CD4-positive, alpha-beta T cell treated with Interleukin-1 beta for 1 hour (primary cell): Measurements from ENCODE around the gene HOXB6.

Experiments used
- DNase-seq, 2 donors: peaks; one replicate each; pipeline ENCODE4 v3.0.0-alpha.2; 2020 to 2022

Gene HOXB6

DNA sequence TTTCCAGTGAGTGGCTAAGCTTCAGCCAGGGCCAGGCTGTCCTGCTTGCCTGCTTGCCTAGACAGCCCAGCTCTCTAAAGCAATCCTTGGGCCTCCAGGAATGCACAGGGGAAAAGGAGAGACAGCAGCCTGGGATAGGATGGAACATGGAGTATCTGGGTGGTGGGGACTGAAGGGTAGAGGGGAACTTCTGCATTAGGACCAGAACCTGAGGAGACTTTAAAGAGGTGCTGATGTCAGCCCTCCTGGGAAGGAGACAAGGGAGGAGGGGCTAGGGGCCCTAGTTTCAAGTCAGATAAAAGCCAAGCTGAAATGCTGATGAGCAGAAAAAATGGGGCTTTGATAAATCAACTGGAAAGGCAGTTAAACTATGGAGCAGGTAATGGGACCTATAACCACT lies 4.2 kb upstream of the HOXB6 start:
- no peak for DNase-seq

DNA sequence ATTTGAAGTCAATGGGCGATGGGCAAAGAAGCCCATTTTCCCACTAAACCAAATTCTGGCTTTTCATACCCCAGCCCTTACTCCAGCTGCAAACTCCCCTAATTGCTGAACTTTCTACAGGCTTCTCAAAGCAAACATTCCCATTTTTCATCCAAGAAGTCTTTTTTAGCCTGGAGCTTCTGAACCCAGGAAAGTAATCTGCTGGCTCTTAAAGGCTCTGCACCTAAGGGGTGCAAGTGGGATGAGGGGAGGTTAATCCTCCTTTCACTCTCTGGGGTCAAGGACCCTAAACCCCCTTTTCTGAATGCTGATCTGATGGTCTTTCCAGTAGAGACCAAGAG lies 3.7 kb upstream of the HOXB6 start:
- DNase-seq = no peak

DNA sequence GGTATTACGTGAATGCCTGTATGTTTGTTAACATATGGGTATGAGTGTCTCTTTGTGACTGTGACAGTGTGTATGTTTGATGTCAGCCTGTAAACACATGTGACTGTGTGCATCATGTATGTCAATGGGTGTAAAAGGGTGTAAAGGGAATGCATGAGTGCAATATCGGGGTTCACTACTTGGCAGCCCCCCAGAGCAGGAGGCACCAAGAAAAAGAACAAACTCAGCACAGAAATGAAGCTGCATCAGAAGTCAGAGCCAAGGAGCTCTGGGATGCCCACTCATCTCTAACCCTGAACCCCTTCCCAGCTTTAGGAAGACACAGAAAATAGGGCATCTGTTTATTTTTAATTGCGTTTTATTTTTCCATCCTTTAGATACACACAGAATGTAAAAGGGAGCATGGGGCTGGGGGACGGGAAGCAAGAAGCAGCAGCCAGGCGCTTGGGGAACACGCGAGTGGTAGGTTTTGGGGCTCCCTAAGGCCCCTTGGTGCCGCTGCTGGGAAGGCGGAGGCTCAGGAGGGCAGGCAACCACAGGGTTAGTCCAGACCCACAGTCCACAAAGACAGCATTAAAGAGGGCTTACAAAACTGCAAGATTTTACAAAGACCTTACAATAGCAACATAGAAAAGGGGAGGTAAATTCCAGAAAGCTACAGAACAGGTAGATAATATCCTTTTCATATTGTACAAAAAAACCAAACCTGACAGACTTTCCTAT lies 2.3 kb upstream of the HOXB6 start:
- DNase-seq = no peak

- no peak for DNase-seq
Measured at GRCh38 chr17:48605991-48606891, 1.5 kb upstream of the HOXB6 start.

- no peak for DNase-seq
Measured at GRCh38 chr17:48605409-48605919, 678 bp upstream of the HOXB6 start.

DNA sequence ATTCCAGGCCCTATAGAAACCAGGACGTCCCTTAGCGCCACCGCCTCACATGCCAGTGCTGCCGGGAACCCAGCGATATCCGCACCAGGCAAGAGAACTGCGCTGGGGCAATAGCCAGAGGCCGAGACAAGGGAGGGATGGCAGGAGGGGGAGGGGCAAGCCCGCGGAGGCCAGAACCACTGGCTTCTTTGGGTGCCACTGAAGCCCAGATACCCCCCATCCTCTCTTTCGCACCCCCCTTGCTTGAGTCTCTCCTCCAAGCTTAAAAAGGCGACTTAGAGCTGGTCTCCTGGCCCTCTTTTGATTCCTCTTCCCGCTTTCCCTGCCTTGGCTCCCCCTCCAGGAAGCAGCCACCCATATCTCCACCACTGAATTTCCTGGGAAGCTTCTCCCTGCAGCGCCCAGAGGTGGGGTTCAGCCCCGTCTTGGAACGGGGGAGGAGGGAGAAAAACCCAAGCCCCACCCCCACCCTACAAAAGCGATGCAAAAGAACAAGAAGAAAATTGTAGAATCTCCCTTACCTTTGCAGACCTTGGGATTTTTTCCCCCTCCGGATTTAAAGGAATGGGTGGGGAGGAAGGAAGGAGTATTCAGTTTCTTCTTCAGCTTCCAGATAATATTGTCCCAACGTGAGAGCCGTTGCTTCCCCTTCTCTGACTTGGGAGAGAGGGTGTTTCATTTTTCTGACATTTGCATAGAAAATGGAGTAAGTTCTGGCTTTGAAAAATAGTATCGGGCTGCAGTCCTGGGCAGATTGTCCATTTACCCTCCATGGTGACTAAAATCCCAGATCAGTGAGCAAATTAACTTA lies 622 bp downstream of the HOXB6 start:
- DNase-seq = no peak

- DNase-seq = no peak
Measured at GRCh38 chr17:48601539-48602425, 3.0 kb downstream of the HOXB6 start.

DNA sequence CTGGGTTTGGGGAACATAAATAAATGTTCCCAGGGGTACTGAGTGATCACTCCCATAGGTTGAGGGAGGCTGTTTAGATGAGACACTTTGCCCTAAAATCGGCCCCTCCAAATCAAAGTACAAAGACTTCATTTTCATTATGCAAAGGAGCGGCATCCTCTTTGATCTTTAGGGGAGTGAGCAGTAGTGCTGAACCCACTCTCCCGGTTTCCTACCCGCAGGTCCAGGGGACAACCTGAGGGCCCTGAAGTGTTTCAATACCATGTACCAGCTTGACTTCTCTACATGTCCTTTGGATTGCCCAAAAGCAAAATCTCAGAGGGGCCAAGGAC lies 3.6 kb downstream of the HOXB6 start:
- no peak for DNase-seq

GRCh38 chr17:48600244-48601098 lies 4.3 kb downstream of the HOXB6 start:
- no peak for DNase-seq

GRCh38 chr17:48599354-48599753 lies 5.4 kb downstream of the HOXB6 start:
- DNase-seq = no peak

DNA sequence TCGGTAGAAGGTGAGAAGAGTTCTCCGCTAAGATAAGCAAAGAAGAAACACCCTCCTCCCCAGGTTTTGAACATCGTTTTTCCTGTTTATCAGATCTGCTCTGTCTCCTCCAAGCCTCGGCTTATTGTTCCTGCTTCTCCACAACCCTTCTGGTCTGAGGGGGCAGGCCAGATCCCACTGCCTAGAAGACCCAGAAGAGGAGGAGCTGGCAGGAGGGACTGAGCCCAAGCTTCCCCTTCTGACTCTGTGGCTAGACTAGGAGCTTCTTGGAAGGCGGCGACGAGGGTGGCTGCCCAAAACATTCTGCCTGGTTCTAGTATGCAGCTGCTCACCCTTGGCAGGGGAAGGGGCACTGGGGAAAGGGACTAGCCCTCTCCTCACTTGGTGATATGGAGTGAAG lies 6.0 kb downstream of the HOXB6 start:
- no peak for DNase-seq

DNA sequence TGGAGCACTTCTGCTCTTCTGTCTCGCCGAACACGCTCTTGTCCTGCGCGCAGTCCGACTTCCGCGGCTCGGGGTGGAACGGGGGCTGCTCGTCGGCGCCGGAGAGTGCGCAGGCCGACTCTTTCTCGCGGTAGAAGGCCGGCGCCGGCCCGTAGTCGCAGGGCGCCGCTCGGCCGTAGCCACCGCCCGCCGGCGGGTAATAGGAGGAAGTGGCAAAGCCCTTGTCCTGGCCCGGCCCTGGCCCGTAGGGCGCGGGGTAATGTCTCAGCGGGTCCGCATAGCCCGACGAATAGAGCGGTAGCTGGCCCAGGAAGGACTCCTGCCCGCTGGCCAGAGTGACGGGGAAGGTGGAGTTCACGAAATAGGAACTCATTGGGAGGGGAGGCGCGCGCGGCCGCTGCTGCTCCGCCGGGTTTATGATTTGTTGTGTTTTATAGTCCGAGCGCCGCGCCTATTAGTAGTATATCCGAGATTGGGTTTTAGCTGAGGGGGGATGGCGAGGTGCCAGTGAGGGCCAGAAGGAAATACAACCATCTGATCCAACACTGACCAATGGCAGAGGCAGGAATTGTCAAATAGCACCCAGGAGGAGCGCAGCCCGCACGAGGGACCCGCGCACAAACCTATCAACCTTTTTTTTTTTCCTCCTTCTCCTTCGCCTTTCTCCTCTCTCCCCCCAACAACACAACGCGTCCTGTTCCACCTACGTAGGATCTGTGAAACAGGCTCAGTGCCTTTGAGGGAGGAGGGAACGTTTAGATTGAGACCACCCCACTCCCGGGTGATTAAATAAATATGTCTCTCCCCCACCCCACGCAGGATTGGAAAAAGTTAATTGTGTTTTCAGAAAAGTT lies 6.8 kb downstream of the HOXB6 start:
- peak; percentile 35 to 48 for DNase-seq

DNA sequence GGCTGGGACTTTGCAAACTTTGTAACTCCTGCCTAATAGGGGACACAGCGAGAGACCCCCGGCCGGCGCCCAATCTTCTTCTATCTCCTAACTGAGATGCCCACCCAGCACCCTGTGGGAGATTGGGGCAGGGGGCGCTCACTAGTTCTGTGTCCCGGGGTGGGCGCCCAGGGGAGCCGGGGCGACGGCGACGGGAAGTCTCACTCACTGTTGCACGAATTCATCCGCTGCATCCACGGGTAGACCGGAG lies 7.3 kb downstream of the HOXB6 start:
- no peak for DNase-seq

DNA sequence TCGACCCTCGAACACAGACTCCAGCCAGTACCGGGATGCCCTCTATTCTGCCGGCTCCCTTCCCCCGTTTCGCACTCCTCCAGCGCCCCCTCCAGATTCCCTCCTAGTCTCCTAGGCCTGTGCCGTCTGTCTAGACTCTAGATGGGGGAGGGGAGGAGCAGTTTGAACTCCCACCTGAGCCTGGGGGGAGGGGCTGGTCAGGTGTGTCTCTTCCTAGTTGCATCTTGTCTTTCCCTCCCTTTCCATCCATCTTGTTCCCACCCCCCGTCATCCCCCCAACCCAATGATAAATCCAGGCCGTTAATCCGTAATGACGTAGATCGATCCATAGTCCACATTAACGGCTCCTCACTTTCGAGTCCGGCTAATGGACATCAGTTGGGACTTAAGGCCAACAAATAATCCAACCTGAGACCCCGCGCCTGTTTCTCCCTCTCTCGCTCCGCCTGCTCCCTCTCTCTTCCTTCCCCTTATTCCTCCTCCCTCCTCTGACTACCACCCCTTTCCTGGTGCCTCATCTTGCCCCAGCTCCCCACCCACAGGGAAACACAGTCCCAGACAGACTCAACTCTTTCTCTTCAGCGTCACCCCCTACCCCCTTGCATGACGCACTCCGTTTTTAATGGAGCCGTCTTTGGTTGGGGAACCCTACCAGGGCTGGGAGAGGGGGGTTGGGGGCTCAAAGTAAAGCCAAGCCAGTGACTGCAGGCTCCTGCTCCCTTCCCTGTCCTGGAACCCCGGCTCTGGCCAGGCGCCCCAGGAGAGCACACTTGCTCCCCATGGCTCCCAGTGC lies 7.9 kb downstream of the HOXB6 start:
- DNase-seq = no peak

GRCh38 chr17:48596000-48596734 lies 8.6 kb downstream of the HOXB6 start:
- no peak for DNase-seq

GRCh38 chr17:48595278-48595999 lies 9.3 kb downstream of the HOXB6 start:
- DNase-seq = no peak

- no peak for DNase-seq
Measured at GRCh38 chr17:48594538-48595277, 10.1 kb downstream of the HOXB6 start.
